Ishikawa (cell line): ENCODE measurements around the gene AGAP3.

Experiments
- CEBPB ChIP-seq: IDR thresholded peaks from 2 replicates; pipeline ENCODE4 v1.6.1; 2012
- CREB1 ChIP-seq: IDR thresholded peaks from 2 replicates; pipeline ENCODE4 v1.6.1; 2012; ENCODE audit warnings: low read depth
- EGR1 ChIP-seq: IDR thresholded peaks from 2 replicates; pipeline ENCODE4 v1.6.1; 2012
- EP300 ChIP-seq: IDR thresholded peaks from 2 replicates; pipeline ENCODE4 v1.6.1; 2012; ENCODE audit warnings: borderline replicate concordance
- FOXM1 ChIP-seq: IDR thresholded peaks from 2 replicates; pipeline ENCODE4 v1.6.1; 2012; ENCODE audit warnings: low read depth, borderline replicate concordance
- NFIC ChIP-seq: IDR thresholded peaks from 2 replicates; pipeline ENCODE4 v1.6.1; 2012
- RAD21 ChIP-seq: IDR thresholded peaks from 2 replicates; pipeline ENCODE4 v1.6.1; 2012; ENCODE audit warnings: low read depth
- TAF1 ChIP-seq: IDR thresholded peaks from 2 replicates; pipeline ENCODE4 v1.6.1; 2012; ENCODE audit warnings: low read depth, mild to moderate bottlenecking
- TCF12 ChIP-seq: IDR thresholded peaks from 2 replicates; pipeline ENCODE4 v1.6.1; 2012; ENCODE audit warnings: low read depth
- TEAD4 ChIP-seq: IDR thresholded peaks from 2 replicates; pipeline ENCODE4 v1.6.1; 2012
- YY1 ChIP-seq: IDR thresholded peaks from 2 replicates; pipeline ENCODE4 v1.6.1; 2012; ENCODE audit warnings: low read depth
- ZBTB7A ChIP-seq: IDR thresholded peaks from 2 replicates; pipeline ENCODE4 v1.6.1; 2012; ENCODE audit warnings: low read depth
- TF ChIP-seq, protein P1 (sequence below): IDR thresholded peaks from 2 replicates; pipeline ENCODE4 v1.6.1; 2012
- TF ChIP-seq, protein P2 (sequence below): IDR thresholded peaks from 2 replicates; pipeline ENCODE4 v1.6.1; 2012
- TF ChIP-seq, protein P3 (sequence below): IDR thresholded peaks from 2 replicates; pipeline ENCODE4 v1.6.1; 2012; ENCODE audit warnings: low read depth, mild to moderate bottlenecking

The AGAP3 gene

DNA sequence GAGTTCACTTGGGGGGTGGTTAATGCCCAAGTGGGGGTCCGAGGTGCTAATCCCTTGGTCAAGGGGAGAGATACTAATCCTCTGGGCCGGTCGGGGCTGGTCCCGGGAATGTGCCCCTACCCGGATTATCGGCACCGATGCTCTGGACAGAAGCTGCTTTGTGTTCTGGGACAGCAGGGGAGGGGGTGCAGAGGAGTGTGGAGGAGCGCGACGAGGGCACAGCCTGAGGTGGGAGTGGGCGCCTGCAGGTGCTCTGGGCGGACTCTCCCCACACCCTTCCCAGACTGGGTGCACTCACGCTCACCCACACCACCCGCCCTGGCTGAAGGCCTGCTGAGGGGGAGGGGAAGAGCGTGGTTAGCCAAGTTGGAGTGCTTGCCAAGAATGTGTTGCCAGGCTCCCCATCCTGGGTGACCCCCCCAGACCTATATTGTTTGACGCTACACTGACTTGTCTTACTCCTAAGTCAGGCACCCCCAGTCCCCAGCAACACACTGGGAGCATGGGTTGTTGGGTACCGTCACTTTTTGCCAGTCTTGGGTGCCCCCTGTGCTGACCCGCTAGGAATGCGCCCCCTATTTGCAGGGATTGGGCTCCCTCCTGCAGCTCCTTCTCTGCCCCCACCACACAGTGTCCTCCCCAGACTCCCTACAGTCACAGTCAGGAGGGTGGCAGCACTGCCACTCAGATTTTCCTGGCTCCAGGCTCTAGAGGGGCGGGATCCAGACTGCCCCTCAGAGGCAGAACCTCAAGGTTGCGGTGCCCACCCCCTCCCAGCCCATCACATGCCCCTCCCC is 25.7 kb upstream of the AGAP3 start:
- no peak for TF ChIP-seq CREB1
- no peak for TF ChIP-seq YY1
- TF ChIP-seq, protein P1, sequence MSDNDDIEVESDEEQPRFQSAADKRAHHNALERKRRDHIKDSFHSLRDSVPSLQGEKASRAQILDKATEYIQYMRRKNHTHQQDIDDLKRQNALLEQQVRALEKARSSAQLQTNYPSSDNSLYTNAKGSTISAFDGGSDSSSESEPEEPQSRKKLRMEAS = peak; percentile 75; the same call in 1 of the 2 replicates
- TF ChIP-seq EP300 = 0 out of 2 replicates have a peak, but pooled peaks have one; percentile 23
- TF ChIP-seq CEBPB = no peak
- TF ChIP-seq RAD21 = 0 out of 2 replicates have a peak, but pooled peaks have one; percentile 1
- TF ChIP-seq TCF12 = peak; percentile 60
- 0 out of 2 replicates have a peak, but pooled peaks have one; percentile 20 for TF ChIP-seq TAF1
- TF ChIP-seq NFIC = peak; percentile 95
- TF ChIP-seq, protein P2, sequence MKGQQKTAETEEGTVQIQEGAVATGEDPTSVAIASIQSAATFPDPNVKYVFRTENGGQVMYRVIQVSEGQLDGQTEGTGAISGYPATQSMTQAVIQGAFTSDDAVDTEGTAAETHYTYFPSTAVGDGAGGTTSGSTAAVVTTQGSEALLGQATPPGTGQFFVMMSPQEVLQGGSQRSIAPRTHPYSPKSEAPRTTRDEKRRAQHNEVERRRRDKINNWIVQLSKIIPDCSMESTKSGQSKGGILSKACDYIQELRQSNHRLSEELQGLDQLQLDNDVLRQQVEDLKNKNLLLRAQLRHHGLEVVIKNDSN = no peak
- no peak for TF ChIP-seq FOXM1
- TF ChIP-seq EGR1 = no peak
- TF ChIP-seq, protein P3, sequence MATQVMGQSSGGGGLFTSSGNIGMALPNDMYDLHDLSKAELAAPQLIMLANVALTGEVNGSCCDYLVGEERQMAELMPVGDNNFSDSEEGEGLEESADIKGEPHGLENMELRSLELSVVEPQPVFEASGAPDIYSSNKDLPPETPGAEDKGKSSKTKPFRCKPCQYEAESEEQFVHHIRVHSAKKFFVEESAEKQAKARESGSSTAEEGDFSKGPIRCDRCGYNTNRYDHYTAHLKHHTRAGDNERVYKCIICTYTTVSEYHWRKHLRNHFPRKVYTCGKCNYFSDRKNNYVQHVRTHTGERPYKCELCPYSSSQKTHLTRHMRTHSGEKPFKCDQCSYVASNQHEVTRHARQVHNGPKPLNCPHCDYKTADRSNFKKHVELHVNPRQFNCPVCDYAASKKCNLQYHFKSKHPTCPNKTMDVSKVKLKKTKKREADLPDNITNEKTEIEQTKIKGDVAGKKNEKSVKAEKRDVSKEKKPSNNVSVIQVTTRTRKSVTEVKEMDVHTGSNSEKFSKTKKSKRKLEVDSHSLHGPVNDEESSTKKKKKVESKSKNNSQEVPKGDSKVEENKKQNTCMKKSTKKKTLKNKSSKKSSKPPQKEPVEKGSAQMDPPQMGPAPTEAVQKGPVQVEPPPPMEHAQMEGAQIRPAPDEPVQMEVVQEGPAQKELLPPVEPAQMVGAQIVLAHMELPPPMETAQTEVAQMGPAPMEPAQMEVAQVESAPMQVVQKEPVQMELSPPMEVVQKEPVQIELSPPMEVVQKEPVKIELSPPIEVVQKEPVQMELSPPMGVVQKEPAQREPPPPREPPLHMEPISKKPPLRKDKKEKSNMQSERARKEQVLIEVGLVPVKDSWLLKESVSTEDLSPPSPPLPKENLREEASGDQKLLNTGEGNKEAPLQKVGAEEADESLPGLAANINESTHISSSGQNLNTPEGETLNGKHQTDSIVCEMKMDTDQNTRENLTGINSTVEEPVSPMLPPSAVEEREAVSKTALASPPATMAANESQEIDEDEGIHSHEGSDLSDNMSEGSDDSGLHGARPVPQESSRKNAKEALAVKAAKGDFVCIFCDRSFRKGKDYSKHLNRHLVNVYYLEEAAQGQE = no peak
- peak; percentile 52; the same call in 1 of the 2 replicates for TF ChIP-seq TEAD4
- no peak; the same call in none of the 2 replicates for TF ChIP-seq ZBTB7A

DNA sequence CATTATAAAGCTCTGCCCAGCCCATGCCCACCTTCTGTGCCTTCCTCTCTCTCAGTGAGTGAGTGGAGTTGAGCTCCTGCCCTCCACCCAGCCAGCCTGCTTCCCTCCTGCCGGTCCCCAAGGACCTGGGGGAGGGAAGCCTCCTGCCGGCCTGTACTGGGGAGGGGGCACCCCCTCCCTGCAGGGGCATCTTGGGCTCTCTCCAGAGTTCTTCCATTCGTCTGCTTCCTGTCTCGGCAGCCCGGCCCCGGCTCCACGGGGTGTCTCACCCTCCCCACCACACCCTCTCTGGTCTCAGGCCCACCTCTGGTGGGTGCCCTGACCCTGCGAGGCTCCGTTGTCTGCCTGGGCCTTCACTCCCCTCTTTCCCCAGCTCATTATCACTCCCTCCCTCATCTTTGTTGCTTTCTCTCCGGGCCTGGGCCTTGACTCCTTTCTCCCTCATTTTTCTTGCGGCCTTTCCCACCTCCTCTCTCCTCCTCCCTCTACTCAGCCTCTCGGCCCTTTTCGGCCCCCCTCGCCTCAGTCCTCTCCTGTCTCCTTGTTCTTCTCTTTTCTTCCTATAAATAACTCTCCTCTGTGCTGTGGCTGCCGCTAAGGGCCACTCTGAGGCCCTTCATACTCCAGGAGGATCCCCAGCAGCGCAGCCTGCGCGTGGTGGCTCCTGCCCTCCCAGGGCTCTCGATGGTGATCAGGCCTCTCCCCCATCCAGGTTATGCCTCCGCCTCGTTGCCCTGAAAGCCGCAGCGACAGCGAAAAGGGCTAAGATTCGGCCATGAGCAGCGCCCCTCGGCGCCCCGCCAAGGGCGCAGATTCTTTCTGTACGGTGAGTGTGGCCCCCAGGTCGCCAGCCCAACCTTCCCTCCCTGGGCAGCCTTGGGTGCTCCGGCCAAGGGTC is 24.8 kb upstream of the AGAP3 start:
- TF ChIP-seq TEAD4 (no peak), YY1 (no peak), EGR1 (no peak), TAF1 (no peak), NFIC (no peak), CEBPB (no peak), TCF12 (no peak)
- TF ChIP-seq, protein P2 = no peak

DNA sequence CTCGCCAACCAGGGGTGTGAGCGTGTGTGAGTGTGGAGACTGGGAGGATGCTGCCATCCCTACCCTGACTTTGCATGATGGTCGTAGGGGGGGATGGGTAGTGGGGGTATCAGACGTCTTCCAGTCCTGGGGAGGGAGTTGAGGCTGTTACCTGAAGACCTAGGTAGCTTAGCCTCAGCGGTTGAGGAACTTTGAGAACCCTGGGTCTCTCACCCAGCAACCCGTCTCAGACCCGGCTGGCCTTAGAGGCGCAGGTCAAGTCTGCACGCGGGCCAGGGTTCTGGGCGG is 24.2 kb upstream of the AGAP3 start:
- no peak for TF ChIP-seq RAD21
- TF ChIP-seq ZBTB7A = no peak
- no peak for TF ChIP-seq NFIC
- no peak for TF ChIP-seq EGR1
- TF ChIP-seq, protein P2 = no peak
- TF ChIP-seq FOXM1 = no peak
- TF ChIP-seq, protein P1 = no peak
- no peak for TF ChIP-seq EP300
- TF ChIP-seq, protein P3 = no peak

DNA sequence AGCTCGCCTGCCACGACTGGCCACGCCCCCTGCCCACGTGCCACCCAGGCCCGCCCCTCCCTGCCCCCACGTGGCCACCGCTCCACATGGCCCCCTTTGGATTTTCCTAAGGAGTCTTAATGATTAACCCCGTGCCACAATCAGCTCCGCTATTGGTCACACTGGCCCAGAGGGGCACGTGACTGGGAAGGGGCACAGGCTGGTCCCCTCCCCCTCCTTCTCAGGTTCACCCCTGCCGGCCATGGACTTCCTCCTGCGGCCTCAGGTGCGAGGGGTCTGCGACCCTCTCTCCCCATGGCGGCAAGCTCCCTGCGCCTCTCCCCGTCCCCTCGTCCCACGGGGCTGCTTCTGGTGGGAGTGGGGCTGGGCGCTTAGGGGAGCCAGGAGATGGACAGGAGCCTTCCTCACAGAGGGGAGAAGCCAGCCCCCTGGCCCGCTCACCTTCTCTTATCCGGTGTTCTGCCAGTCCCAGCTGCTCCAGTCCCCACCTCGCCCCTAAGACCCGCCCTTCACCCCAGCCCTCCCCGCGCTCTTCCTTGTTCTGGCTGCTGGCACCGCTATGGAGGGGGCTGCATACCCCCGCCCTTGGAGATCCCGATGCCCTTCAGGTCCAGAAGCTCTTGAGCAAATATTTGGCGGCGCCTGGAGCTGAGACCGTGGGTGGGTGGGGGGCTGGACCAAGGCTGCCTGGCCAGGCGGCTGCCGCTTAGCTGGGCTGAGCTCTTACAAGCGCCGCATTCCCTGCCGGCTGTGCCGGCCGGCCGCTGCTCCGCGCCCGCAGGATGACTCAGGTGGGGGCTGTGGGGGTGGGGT is 23.7 kb upstream of the AGAP3 start:
- TF ChIP-seq, protein P2 = peak; percentile 76
- TF ChIP-seq, protein P3 = no peak
- no peak for TF ChIP-seq FOXM1
